ENCODE results near the gene FLAD1. TPM values are rescaled to one million over a fixed set of nuclear protein-coding genes. Genes with fewer than 3 reads are reported as not detected.

Gene FLAD1
- total RNA-seq, 1 experiment from 2014 or later: 82.4 TPM

DNA sequence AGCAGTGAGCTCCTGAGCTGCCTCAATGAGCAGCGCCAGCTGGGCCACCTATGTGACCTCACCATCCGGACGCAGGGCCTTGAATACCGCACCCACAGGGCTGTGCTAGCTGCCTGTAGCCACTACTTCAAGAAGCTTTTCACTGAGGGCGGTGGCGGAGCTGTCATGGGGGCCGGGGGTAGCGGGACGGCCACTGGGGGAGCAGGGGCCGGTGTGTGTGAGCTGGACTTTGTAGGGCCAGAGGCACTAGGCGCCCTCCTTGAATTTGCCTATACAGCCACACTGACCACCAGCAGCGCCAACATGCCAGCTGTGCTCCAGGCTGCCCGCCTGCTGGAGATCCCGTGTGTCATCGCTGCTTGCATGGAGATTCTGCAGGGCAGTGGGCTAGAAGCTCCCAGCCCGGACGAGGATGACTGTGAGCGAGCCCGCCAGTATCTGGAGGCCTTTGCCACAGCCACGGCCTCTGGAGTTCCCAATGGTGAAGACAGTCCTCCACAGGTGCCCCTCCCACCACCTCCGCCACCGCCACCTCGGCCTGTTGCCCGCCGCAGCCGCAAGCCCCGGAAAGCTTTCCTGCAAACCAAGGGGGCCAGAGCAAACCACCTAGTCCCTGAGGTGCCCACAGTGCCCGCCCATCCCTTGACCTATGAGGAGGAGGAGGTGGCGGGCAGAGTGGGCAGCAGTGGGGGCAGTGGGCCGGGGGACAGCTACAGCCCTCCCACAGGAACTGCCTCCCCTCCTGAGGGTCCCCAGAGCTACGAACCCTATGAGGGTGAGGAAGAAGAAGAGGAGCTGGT, 31.8 kb downstream of the FLAD1 start:
- Histone ChIP-seq H3K4me3 (ENCODE audit: low read depth, low read length, poor library complexity, severe bottlenecking) (no peak overlapping the region), H3K27ac (ENCODE audit: low read depth, low read length, poor library complexity, severe bottlenecking) (no peak overlapping the region), H3K9me3 (ENCODE audit: low read depth, low read length, poor library complexity, severe bottlenecking) (no peaks in the 10 kb centered on the region), H3K27me3 (replicated peaks; ENCODE audit: insufficient read depth, low read depth, low read length, poor library complexity) (no peaks in the 10 kb centered on the region), H3K4me1 (ENCODE audit: insufficient read depth, low read length, poor library complexity, severe bottlenecking) (peaks cover 19% of the 10 kb centered on the region), H3K36me3 (ENCODE audit: insufficient read depth, low read length, poor library complexity, severe bottlenecking) (peaks cover 16% of the 10 kb centered on the region)
- ChIA-PET CTCF (interaction anchor here (0.6 kb wide), 1 partner anchor 14 kb away, joined by 7 read pairs; no protein-coding TSS in a partner anchor), POLR2A (ENCODE audit: low non-redundant PET) (interaction anchor here (0.5 kb wide), 1 partner anchor 71 kb away, joined by 4 read pairs; no protein-coding TSS in a partner anchor)
- no TSS peak for BruUV-seq (replicated peaks)
- TF ChIP-seq, protein P1, sequence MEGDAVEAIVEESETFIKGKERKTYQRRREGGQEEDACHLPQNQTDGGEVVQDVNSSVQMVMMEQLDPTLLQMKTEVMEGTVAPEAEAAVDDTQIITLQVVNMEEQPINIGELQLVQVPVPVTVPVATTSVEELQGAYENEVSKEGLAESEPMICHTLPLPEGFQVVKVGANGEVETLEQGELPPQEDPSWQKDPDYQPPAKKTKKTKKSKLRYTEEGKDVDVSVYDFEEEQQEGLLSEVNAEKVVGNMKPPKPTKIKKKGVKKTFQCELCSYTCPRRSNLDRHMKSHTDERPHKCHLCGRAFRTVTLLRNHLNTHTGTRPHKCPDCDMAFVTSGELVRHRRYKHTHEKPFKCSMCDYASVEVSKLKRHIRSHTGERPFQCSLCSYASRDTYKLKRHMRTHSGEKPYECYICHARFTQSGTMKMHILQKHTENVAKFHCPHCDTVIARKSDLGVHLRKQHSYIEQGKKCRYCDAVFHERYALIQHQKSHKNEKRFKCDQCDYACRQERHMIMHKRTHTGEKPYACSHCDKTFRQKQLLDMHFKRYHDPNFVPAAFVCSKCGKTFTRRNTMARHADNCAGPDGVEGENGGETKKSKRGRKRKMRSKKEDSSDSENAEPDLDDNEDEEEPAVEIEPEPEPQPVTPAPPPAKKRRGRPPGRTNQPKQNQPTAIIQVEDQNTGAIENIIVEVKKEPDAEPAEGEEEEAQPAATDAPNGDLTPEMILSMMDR (conservative IDR thresholded peaks at IDR 0.05; ENCODE audit: low read depth, low read length): no peak
- TF ChIP-seq EZH2 (IDR thresholded peaks at IDR 0.05; ENCODE audit: borderline replicate concordance, low read depth, low read length, poor library complexity, severe bottlenecking): no peak
- intact Hi-C loops (cut with micrococcal nuclease; ENCODE audit: unreplicated experiment): no loop called here
- no peak for DNase-seq (ENCODE audit: low spot score)

DNA sequence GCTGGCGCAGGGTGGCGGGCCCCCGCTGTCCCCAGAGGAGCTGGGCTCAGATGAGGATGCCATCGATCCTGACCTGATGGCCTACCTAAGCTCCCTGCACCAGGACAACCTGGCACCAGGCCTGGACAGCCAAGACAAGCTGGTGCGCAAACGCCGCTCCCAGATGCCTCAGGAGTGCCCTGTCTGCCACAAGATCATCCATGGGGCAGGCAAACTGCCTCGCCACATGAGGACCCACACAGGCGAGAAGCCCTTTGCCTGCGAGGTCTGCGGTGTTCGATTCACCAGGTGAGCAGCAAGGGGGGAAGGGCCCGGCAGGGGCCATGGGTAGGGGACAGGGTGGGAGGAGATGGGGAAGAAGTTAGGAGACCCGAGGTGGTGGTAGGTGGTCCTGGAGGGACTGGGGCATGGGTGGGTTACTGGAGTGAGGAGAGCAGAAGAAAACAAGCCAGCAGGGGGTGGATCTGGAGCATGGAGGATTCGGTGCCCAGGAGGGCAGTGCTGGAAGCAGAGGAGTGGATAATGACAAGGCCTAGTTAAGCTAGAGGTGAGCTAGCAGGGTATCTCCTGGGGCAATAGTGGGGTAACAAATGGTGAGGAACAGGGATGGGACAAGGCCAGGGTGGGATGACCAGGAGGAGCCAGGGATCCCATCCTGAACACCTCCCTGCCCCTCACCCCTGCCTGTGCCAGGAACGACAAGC, 32.5 kb downstream of the FLAD1 start:
- POLR2A ChIA-PET (ENCODE audit: low non-redundant PET): interaction anchor here (0.5 kb wide), 1 partner anchor 70 kb away, joined by 4 read pairs; no protein-coding TSS in a partner anchor
- Histone ChIP-seq H3K27ac (ENCODE audit: low read depth, low read length, poor library complexity, severe bottlenecking) (no peak overlapping the region), H3K4me3 (ENCODE audit: low read depth, low read length, poor library complexity, severe bottlenecking) (no peak overlapping the region), H3K9me3 (ENCODE audit: low read depth, low read length, poor library complexity, severe bottlenecking) (no peaks in the 10 kb centered on the region), H3K4me1 (ENCODE audit: insufficient read depth, low read length, poor library complexity, severe bottlenecking) (peaks cover 19% of the 10 kb centered on the region), H3K27me3 (replicated peaks; ENCODE audit: insufficient read depth, low read depth, low read length, poor library complexity) (no peaks in the 10 kb centered on the region), H3K36me3 (ENCODE audit: insufficient read depth, low read length, poor library complexity, severe bottlenecking) (peaks cover 16% of the 10 kb centered on the region)
- no TSS peak for BruUV-seq (replicated peaks)
- intact Hi-C loops (cut with micrococcal nuclease; ENCODE audit: unreplicated experiment): no loop called here
- DNase-seq (ENCODE audit: low spot score): no peak
- CTCF ChIA-PET: no interaction called here
- TF ChIP-seq, protein P1 (conservative IDR thresholded peaks at IDR 0.05; ENCODE audit: low read depth, low read length): no peak

DNA sequence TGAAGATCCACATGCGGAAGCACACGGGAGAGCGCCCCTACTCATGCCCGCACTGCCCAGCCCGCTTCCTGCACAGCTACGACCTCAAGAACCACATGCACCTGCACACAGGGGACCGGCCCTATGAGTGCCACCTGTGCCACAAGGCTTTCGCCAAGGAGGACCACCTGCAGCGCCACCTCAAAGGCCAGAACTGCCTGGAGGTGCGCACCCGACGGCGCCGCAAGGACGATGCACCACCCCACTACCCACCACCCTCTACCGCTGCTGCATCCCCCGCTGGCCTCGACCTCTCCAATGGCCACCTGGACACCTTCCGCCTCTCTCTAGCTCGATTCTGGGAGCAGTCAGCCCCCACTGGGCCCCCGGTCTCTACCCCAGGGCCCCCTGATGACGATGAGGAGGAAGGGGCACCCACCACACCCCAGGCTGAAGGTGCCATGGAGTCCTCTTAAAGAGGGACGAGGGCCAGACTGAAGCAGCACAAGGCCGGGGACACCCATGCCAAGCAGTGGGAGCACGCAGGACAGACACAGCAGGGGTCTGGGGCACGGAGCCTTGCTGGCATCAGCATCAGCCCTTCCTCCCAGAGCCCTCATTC, 33.2 kb downstream of the FLAD1 start:
- Histone ChIP-seq H3K27ac (ENCODE audit: low read depth, low read length, poor library complexity, severe bottlenecking) (peak overlapping the region; percentile 81), H3K4me1 (ENCODE audit: insufficient read depth, low read length, poor library complexity, severe bottlenecking) (peaks cover 19% of the 10 kb centered on the region), H3K27me3 (replicated peaks; ENCODE audit: insufficient read depth, low read depth, low read length, poor library complexity) (no peaks in the 10 kb centered on the region), H3K4me3 (ENCODE audit: low read depth, low read length, poor library complexity, severe bottlenecking) (peak overlapping the region; percentile 49), H3K36me3 (ENCODE audit: insufficient read depth, low read length, poor library complexity, severe bottlenecking) (peaks cover 16% of the 10 kb centered on the region), H3K9me3 (ENCODE audit: low read depth, low read length, poor library complexity, severe bottlenecking) (no peaks in the 10 kb centered on the region)
- ChIA-PET CTCF (interaction anchor here (0.5 to 1.5 kb wide), 5 partner anchors 9 to 1529 kb away, joined by 3 to 16 read pairs (median 4); no protein-coding TSS in a partner anchor), POLR2A (ENCODE audit: low non-redundant PET) (interaction anchor here (0.6 kb wide), 1 partner anchor 17 kb away, joined by 5 read pairs; no protein-coding TSS in a partner anchor)
- intact Hi-C loops (cut with micrococcal nuclease; ENCODE audit: unreplicated experiment): no loop called here
- TF ChIP-seq, protein P1 (conservative IDR thresholded peaks at IDR 0.05; ENCODE audit: low read depth, low read length): no peak
- TF ChIP-seq EZH2 (IDR thresholded peaks at IDR 0.05; ENCODE audit: borderline replicate concordance, low read depth, low read length, poor library complexity, severe bottlenecking): no peak
- no TSS peak for BruUV-seq (replicated peaks)
- no peak for DNase-seq (ENCODE audit: low spot score)
